DND-41 (cell line): ENCODE data around the gene PSG11.
"Not testable (repeated sequence)": the region's sequence is repeated elsewhere in the genome, so short reads cannot be mapped to it uniquely, and the experiment has no call there.

Experiments used
- EZH2 ChIP-seq: IDR thresholded peaks from 3 replicates; pipeline ENCODE4 v1.6.1; 2012; ENCODE audit warnings: borderline replicate concordance, low read depth, mild to moderate bottlenecking, moderate library complexity, low read length, inconsistent platforms; ENCODE audit not compliant: severe bottlenecking
- TF ChIP-seq, protein P1 (sequence below): IDR thresholded peaks from 2 replicates; pipeline ENCODE4 v1.5.1; 2012; ENCODE audit warnings: borderline replicate concordance, low read length, moderate library complexity, mild to moderate bottlenecking; ENCODE audit not compliant: poor library complexity, severe bottlenecking; ENCODE audit errors: extremely low read depth

DNA sequence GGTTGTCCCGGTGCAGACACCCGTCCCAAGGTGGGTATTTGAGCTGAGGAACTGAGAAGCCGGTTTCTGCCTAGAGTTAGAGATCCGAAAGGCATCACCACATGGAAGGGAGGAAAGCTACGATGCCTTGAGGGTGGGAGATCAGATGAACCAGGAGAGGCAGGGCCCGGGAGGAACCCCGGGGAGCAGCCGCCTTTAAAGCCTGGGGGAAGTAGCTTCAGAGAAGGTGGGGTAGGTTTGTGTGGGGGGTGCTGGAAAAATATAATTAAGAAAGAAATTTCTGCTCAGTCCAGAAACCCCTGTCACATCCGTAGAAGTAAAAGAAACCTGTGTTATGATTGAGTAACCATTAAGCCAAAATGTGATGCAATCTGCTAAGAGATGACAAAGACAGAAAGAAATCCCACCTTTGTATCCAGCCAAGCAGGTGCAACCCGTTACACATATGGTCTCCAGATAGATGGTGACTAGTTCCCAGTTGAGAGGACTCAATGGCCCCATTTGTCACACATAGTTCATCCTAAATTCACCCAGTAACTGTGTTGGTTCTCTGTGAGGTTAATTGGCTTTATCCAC lies 34.2 kb downstream of the PSG11 start:
- TF ChIP-seq EZH2: not testable (repeated sequence)
- TF ChIP-seq, protein P1, sequence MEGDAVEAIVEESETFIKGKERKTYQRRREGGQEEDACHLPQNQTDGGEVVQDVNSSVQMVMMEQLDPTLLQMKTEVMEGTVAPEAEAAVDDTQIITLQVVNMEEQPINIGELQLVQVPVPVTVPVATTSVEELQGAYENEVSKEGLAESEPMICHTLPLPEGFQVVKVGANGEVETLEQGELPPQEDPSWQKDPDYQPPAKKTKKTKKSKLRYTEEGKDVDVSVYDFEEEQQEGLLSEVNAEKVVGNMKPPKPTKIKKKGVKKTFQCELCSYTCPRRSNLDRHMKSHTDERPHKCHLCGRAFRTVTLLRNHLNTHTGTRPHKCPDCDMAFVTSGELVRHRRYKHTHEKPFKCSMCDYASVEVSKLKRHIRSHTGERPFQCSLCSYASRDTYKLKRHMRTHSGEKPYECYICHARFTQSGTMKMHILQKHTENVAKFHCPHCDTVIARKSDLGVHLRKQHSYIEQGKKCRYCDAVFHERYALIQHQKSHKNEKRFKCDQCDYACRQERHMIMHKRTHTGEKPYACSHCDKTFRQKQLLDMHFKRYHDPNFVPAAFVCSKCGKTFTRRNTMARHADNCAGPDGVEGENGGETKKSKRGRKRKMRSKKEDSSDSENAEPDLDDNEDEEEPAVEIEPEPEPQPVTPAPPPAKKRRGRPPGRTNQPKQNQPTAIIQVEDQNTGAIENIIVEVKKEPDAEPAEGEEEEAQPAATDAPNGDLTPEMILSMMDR: not testable (repeated sequence)
